K562 (cell line): Measurements from ENCODE around the gene ZBTB48.

Source experiments
- RAD21 ChIP-seq, 2 experiments: fragments of 250-450 bp in 1 of 2; fragments of 450-650 bp in 1 of 2; sonication (Bioruptor Pico) in 1 of 2; formaldehyde crosslinking in 1 of 2; IDR thresholded peaks in 1 of 2; conservative IDR thresholded peaks in 1 of 2; 2 replicates each; pipeline versions ENCODE4 v1.4.0 to v1.8.0; 2020 to 2022; ENCODE audit warnings: mild to moderate bottlenecking in 2 of 2, moderate library complexity in 1 of 2
- SREBF2 ChIP-seq: sonication (generic); formaldehyde crosslinking; IDR thresholded peaks from 2 replicates; pipeline ENCODE4 v1.4.0; 2020; ENCODE audit warnings: mild to moderate bottlenecking, missing genetic modification reagents
- ZNF274 ChIP-seq: IDR thresholded peaks from 2 replicates; pipeline ENCODE4 v1.6.1; 2011; ENCODE audit warnings: low read depth, mild to moderate bottlenecking, low read length, moderate library complexity, borderline replicate concordance

GRCh38 chr1:6594977-6595740, 15.4 kb downstream of the ZBTB48 start:
- TF ChIP-seq SREBF2 (CRISPR knock-in tag): no peak
- no peak for TF ChIP-seq RAD21 (CRISPR knock-in tag; conservative IDR thresholded peaks at IDR 0.05 in 1 of 2, IDR thresholded peaks at IDR 0.05 in 1 of 2)
- no peak for TF ChIP-seq ZNF274
